ENCODE data around the gene GUCY2D. TPM values are rescaled to one million over a fixed set of nuclear protein-coding genes. Genes with fewer than 3 reads are reported as not detected.

The GUCY2D gene
- total and polyA plus RNA-seq, 2 donors from 2014 or later = 0.19 to 0.24 TPM

DNA sequence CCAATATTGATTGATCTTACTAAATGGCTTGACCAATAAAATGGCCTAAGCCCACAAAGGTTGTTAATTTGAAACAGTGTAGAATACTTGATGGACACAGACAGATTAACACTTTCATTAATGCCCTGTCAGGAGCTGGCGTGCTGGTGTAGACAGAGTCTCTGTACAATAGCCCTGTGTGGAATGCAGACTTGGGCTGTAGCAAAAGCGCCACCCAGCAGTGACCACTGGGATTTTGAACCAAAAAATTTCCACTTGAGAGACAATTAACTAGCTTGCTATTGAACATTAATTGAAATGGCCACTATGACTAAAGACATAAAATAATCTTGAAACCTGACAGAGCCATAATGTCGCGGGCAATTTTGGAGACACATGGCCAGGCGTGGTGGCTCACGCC lies 19.7 kb upstream of the GUCY2D start:
- no peak for DNase-seq
- H3K27me3 ChIP-seq (ENCODE audit: control insufficient read depth, insufficient read depth, low read length) = no peaks in the 10 kb centered on the region
- no peak overlapping the region for H3K27ac ChIP-seq (ENCODE audit: low read depth in 2 of 2, low read length in 2 of 2)
- no peaks in the 10 kb centered on the region for H3K9me3 ChIP-seq (ENCODE audit: control insufficient read depth in 2 of 3, insufficient read depth in 1 of 3, low read length in 3 of 3)
- H3K9ac ChIP-seq (ENCODE audit: low read length in 3 of 3) = no peak overlapping the region
- H3K36me3 ChIP-seq (ENCODE audit: control insufficient read depth in 2 of 3, insufficient read depth in 3 of 3, low read length in 3 of 3) = no peaks in the 10 kb centered on the region
- intact Hi-C loops (cut with DNase I) = no loop called here
- no peaks in the 10 kb centered on the region for H3K4me1 ChIP-seq (ENCODE audit: control insufficient read depth in 2 of 3, insufficient read depth in 2 of 3, low read depth in 1 of 3, low read length in 3 of 3)
- no peak overlapping the region for H3K4me3 ChIP-seq (ENCODE audit: low read length in 3 of 3)
- no peak for TF ChIP-seq CTCF (IDR thresholded peaks at IDR 0.05; ENCODE audit: borderline replicate concordance, extremely low read depth, insufficient read depth)
- FAIRE-seq = no peak

GRCh38 chr17:7984904-7985303 lies 17.5 kb upstream of the GUCY2D start:
- H3K9ac ChIP-seq (ENCODE audit: low read length in 3 of 3) = no peak overlapping the region
- TF ChIP-seq CTCF (IDR thresholded peaks at IDR 0.05; ENCODE audit: borderline replicate concordance, extremely low read depth, insufficient read depth) = no peak
- no peak for DNase-seq
- no peaks in the 10 kb centered on the region for H3K27me3 ChIP-seq (ENCODE audit: control insufficient read depth, insufficient read depth, low read length)
- H3K4me1 ChIP-seq (ENCODE audit: control insufficient read depth in 2 of 3, insufficient read depth in 2 of 3, low read depth in 1 of 3, low read length in 3 of 3) = peaks cover 0 to 3% (median 0%) of the 10 kb centered on the region in 3 donors
- H3K36me3 ChIP-seq (ENCODE audit: control insufficient read depth in 2 of 3, insufficient read depth in 3 of 3, low read length in 3 of 3) = no peaks in the 10 kb centered on the region
- no peak overlapping the region for H3K4me3 ChIP-seq (ENCODE audit: low read length in 3 of 3)
- H3K27ac ChIP-seq (ENCODE audit: low read depth in 2 of 2, low read length in 2 of 2) = no peak overlapping the region
- no peak for FAIRE-seq
- no peaks in the 10 kb centered on the region for H3K9me3 ChIP-seq (ENCODE audit: control insufficient read depth in 2 of 3, insufficient read depth in 1 of 3, low read length in 3 of 3)
- intact Hi-C loops (cut with DNase I) = loop anchor here (5.0 kb wide), 2 partner anchors 73 to 123 kb away; no protein-coding TSS in a partner anchor

DNA sequence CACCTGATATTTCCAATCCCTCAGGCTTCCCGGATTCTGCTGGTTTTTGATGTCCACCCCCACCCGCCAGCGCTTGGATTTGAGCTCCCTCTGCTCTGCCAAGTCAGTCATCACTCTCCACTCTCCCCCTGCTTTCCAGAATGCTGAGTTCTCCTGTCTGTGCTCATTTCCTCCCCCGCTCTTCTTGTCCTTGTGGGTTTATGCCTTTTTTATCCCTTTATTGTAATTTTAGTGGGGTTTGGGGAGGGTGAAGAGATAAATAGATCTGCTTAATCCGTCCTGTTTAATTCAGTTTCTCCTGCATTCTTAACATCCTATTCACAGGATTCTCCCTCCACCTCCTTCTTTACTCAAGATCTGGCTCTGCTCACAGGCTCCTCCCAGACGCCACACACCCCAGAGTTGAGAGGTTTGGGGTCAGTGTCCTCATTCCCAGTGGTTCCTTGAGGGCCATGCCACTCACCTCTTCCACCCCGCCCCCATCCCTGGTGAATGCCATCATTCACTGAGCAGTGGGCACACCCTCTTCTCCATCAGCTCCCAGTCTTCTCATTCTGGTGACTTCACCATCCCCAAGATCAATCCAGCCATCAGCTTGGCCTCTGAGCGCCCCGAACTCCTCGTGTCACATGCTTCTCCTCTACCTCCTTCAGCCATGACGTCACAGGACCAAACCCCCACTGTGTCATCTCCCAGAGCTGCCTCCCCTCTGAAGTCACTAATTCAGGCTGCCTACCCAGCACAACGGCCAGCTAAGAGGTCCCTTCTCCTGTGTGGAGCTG lies 15.1 kb upstream of the GUCY2D start:
- no peak overlapping the region for H3K4me3 ChIP-seq (ENCODE audit: low read length in 3 of 3)
- H3K27me3 ChIP-seq (ENCODE audit: control insufficient read depth, insufficient read depth, low read length) = no peaks in the 10 kb centered on the region
- peaks cover 0 to 3% (median 0%) of the 10 kb centered on the region in 3 donors for H3K4me1 ChIP-seq (ENCODE audit: control insufficient read depth in 2 of 3, insufficient read depth in 2 of 3, low read depth in 1 of 3, low read length in 3 of 3)
- TF ChIP-seq CTCF (IDR thresholded peaks at IDR 0.05; ENCODE audit: borderline replicate concordance, extremely low read depth, insufficient read depth) = no peak
- H3K9me3 ChIP-seq (ENCODE audit: control insufficient read depth in 2 of 3, insufficient read depth in 1 of 3, low read length in 3 of 3) = no peaks in the 10 kb centered on the region
- H3K36me3 ChIP-seq (ENCODE audit: control insufficient read depth in 2 of 3, insufficient read depth in 3 of 3, low read length in 3 of 3) = no peaks in the 10 kb centered on the region
- no peak for DNase-seq
- intact Hi-C loops (cut with DNase I) = loop anchor here (5.0 kb wide), 2 partner anchors 75 to 125 kb away; no protein-coding TSS in a partner anchor
- FAIRE-seq = no peak
- H3K9ac ChIP-seq (ENCODE audit: low read length in 3 of 3) = no peak overlapping the region
- no peak overlapping the region for H3K27ac ChIP-seq (ENCODE audit: low read depth in 2 of 2, low read length in 2 of 2)

Measured in kidney (tissue), 14 donors.